VCaP (cell line): Measurements from ENCODE around the gene GZMA.

Source experiments
- H3K27ac ChIP-seq: fragments of 450-650 bp; 2 replicates; pipeline ENCODE4 v1.5.1; 2017
- CTCF ChIP-seq: fragments of 450-650 bp; conservative IDR thresholded peaks from 2 replicates; pipeline ENCODE4 v1.5.1; 2017; ENCODE audit warnings: mild to moderate bottlenecking, moderate library complexity

The GZMA gene

GRCh38 chr5:55102348-55102747 lies at the start of gene GZMA:
GZMA (plus strand) TSS chr5:55102646; CDS start chr5:55102683, 37 bp downstream.
- TF ChIP-seq CTCF, result no peak

GRCh38 chr5:55055183-55055582 lies 47.3 kb upstream of the GZMA start:
- no peak for TF ChIP-seq CTCF

More at GRCh38 chr5:55102348-55102747, at the start of gene GZMA:
- no peak within 1 kb of the TSS for H3K27ac ChIP-seq

GRCh38 chr5:55062039-55062779 lies 40.2 kb upstream of the GZMA start:
- TF ChIP-seq CTCF, result no peak
- no peak overlapping the region for H3K27ac ChIP-seq

More at GRCh38 chr5:55055183-55055582, 47.3 kb upstream of the GZMA start:
- no peak overlapping the region for H3K27ac ChIP-seq

- no peak overlapping the region for H3K27ac ChIP-seq
- no peak for TF ChIP-seq CTCF
Observed at GRCh38 chr5:55063220-55063863, 39.1 kb upstream of the GZMA start.

- H3K27ac ChIP-seq, result no peak overlapping the region
- TF ChIP-seq CTCF, result no peak
Observed at GRCh38 chr5:55063899-55064298, 38.5 kb upstream of the GZMA start.

- no peak for TF ChIP-seq CTCF
- H3K27ac ChIP-seq, result no peak overlapping the region
Observed at GRCh38 chr5:55064523-55064922, 37.9 kb upstream of the GZMA start.

- TF ChIP-seq CTCF, result no peak
- no peak overlapping the region for H3K27ac ChIP-seq
Observed at GRCh38 chr5:55066277-55066676, 36.2 kb upstream of the GZMA start.
